HuH-7 (cell line): ENCODE measurements around the gene SNRPD1.
"Not testable (repeated sequence)": the region's sequence is repeated elsewhere in the genome, so short reads cannot be mapped to it uniquely, and the experiment has no call there.

Source experiments
- DNase-seq: peaks from one replicate; pipeline ENCODE4 v3.0.0; 2011; ENCODE audit warnings: low spot score

The SNRPD1 gene

DNA sequence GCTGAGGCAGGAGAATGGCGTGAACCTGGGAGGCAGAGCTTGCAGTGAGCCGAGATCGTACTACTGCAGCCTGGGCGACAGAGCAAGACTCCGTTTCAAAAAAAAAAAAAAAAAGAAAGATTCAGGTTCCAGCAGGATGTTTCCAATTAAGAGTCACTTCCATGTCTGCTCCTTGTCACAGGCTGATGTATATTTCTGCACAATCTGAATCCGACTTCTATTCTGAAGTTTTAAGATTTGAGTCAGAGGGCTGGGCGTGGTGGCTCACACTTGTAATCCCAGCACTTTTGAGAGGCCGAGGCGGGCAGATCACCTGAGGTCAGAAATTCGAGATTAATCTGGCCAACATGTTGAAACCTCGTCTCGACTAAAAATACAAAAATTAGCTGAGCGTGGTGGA is 24.7 kb downstream of the SNRPD1 start:
- DNase-seq, result no peak

DNA sequence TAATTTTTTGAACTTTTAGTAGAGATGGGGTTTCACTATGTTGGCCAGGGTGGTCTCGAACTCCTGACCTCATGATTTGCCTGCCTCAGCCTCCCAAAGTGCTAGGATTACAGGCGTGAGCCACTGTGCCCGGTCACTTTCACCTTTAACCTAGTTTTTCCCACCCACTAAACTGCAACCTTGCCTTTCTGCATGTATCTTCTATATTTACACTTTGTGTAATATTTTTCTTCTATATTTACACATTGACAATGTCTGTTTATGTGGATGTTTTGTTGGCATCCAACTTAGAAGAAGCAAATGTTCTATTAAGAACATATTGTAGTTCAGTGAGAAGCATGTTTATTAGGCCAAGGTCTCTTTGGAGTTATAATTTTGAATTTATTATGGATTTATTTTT is 26.7 kb downstream of the SNRPD1 start:
- DNase-seq, result no peak

DNA sequence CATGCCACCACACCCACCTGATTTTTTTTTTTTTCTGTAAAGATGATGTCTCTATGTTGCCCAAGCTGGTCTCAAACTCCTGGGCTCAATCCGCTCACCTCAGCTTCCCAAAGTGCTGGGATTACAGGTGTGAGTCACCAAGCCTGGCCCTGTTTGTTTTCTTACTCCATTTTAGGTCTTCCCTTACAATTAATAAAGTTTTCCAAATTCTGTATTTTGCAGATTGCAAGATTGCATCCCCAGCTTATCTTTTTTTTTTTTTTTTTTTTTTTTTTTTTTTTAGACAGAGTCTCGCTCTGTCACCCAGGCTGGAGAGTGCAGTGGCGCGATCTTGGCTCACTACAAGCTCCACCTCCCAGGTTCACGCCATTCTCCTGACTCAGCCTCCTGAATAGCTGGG is 28.3 kb downstream of the SNRPD1 start:
- not testable (repeated sequence) for DNase-seq

DNA sequence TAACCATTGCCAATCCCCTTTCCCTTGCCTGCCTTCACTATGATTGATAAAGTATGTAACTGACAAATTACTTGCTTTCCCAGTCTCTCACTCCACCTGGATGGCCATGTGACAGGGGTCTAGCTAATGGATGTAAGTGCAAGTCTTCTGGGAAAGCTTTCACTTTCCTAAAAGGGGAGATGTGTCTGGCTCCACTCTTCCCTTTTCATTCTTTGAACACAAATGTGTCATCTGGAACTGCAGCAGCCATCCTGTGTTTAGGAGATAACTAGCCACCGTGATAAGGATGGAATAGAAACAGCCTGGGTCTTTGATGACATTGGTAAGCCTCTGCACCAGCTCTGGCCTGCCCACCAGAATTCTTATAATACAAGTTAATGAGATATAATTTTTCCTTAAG is 38.2 kb downstream of the SNRPD1 start:
- no peak for DNase-seq

DNA sequence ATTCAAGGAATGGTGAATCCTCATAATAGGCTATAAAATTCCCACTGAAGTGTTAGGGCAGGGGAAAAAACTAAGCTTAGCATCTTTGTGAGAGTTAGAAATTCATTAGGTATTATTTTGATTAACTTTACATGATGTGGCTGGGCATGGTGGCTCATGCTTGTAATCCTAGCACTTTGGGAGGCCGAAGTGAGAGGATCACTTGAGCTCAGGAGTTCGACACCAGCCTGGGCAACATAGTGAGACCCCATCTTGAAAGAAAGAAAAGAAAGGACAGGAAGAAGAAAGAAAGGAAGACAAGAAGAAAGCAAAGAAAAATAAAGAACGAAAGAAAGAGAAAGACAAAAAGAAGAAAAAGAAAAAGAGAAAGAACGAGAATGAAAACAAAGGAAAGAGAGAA is 40.0 kb downstream of the SNRPD1 start:
- DNase-seq, result no peak

DNA sequence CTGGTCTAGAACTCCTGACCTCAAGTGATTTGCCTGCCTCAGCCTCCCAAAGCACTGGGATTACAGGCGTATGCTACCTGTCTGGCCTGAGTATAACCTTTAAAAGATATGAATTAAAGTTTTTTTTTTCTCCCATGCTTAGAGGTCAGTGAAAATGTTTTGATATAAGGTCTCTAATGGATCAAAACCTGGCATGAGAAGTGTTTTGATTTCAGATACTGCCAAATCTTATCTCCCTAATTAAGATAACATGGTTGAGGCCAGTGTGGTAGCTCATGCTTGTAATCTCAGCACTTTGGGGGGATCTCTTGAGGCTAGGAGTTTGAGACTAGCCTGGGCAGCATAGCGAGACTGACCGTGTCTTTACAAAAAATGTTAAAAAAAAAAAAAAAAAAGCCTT is 41.2 kb downstream of the SNRPD1 start:
- DNase-seq, result no peak

DNA sequence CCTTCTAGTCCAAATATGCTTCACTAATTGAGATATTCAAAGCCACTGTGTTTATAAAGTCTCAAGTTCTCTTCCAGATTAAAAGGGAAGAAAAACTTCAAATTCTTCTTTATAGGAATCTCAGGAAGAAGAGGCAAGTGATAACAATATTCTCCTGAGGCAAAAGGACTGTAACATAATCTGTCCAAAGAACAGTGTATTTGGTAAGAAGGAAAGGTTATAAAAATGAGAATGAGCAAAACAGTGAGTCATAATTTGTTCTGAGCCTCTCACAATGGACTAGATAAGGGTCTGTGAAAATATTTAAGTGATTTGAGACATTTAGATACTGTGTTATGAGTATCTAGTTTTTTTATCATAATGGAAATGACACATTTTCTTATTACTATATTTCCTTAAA is 44.3 kb downstream of the SNRPD1 start:
- DNase-seq, result no peak

DNA sequence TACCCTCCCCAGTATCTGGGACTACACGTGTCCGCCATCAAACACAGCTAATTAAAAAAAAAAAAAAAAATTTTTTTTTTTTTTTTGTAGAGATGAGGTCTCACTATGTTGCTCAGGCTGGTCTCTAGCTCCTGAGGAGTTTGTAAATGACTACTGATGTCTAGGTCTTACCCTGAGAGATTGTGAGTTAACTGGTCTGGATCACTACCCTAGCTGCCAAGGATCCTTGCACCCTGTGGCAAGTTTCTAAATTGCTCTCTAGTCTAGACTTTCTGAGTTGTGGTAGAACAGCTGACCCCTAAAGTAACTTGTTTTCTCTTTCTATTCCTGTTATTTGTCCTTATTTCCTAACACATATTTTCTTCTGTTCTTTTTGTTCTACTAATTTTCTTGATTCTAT is 48.0 kb downstream of the SNRPD1 start:
- DNase-seq, result no peak

DNA sequence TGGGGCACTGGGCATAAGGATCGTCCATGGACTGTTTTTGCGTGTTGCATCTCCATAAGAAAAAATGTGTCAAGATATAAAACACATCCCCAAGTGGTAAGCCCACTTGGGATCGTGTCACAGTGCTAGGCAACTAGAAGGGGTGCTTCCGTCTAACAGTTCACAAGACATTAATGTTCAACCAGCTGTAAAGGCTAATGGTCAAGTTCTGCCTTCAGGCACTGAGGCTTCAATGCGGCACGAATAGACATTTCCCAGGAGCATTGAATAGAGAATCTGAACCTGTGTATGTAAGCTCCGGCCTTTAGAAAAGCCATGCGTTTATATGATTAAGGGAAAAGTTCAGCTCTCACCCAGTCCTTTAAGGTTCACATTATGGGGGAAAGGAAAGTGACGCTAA is 50.5 kb downstream of the SNRPD1 start:
- no peak for DNase-seq

DNA sequence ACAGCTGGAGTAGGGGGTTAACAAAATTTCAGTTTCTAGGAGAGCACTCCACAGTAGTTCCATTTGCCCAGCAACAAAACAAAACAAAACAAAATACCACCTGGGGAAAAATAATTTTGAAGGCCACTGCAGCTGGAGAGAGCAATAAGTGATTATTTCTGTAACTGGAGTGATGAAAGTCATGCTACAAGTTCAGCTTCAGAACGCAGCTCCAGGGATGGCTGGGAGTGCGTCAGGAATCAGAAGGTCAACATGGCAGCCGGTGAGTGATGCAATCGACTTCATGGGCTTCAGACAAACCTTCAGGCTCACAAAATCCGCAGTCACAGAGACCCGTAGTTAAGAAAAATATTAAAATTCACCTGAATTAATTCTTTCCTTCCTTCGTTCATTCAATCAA is 51.5 kb downstream of the SNRPD1 start:
- no peak for DNase-seq

DNA sequence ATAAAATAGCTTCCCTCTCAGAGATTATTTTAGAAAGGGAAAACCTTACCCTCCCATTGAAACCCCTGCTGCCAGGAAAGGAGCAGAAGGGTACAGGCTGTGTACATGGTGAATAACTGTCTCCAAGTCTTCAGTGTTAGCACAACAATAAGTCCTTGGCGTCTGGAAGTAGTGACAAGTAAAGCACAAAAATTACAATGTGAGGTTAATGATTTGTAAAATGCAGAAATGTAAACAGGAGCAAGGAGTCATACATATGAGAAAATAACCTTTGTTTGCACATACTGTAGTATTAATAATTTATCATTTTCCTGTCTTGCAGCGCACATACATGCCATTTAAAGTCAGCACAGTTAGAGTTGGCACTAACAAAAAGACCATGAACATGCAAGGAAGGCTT is 52.0 kb downstream of the SNRPD1 start:
- no peak for DNase-seq

DNA sequence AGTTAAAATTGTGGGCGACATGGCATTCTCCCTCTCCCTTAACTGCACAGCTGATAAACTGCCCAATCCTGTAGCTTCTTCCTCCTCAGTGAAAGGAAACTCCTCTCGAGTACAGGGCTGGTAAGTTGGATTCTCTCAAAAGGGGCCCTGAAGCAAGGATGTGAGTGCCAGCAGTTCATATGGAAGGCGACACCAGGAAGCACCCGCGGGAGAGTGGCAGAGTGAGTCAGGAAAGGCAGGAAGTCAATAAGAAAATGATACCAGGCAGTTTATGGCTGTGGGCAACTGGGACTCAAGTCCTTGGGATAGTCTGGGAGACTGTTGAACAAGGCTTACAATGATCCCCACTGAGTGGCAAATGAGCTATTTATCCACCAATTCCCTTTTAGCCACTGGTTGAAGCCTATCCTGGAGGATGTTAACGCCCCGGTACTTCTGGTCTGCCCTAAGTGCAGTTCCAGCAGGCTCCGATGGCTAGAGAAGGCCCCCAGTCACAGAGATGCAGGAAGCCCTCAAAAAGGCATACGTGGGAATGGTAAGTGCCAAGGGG is 57.7 kb downstream of the SNRPD1 start:
- DNase-seq, result no peak

DNA sequence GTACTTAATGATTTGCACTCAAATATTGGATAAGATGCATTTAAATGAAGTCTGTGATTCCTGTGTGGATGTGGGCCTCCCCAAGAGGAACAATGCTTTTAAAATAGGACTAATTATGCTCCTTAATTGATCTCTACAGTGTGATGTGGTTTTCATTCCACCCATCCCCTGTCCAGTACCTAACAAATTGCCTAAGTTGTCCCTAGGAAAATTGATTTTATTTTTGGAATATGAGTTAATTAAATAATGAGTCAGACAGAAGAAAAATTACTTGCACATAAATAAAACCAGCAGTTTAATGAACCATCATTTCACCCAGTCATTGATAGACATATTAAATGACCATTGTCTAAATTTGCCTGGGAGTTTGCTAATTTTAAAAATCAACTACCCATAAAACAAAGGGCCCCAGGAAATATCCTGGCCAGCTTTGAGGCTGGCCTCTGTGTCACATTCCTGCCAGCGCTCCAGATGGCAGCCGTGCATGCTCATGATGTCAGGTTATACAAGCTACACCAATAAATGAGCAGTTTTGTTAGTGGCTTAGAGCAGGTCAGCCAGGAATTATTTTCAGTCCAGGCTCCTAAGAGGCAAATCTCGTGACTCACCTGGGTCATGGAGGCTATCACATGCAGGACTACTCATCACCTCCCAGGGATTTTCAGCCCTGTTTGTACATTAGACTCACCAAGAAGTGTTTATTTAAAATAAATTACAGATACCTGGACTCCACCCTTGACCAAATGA is 60.6 kb downstream of the SNRPD1 start:
- no peak for DNase-seq

DNA sequence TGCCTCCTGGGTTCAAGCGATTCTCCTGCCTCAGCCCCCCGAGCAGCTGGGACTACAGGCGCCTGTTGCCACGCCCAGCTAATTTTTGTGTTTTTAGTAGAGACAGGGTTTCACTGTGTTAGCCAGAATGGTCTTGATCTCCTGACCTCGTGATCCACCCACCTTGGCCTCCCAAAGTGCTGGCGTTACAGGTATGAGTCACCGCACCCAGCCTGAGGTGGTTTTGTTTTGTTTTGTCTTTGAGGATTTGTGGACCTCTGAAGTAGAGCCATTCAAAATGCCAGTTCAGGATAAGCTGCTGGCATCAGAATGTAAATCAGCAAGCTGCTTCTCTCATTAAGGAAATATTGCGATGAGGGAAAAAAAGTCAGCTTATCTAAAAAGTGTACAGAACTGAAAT is 63.2 kb downstream of the SNRPD1 start:
- not testable (repeated sequence) for DNase-seq

DNA sequence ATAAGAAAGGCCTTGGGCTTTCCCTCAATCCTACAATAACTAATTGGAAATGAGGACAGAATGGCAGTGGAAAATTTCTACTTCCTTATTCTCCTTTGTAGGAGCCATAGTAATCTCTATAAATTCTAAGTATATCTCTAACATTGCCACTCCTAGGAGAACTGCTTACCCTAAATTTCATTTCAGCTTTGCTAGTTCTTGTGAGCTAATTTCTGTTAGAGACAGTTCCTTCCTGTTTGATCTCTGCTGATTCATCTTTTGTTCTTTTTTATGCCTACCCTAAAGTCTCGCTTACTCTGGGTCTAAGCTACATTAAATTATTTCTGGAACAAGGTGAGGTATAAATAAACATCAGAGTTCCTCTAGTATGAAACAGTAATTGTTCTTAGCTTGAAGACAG is 66.7 kb downstream of the SNRPD1 start:
- no peak for DNase-seq

DNA sequence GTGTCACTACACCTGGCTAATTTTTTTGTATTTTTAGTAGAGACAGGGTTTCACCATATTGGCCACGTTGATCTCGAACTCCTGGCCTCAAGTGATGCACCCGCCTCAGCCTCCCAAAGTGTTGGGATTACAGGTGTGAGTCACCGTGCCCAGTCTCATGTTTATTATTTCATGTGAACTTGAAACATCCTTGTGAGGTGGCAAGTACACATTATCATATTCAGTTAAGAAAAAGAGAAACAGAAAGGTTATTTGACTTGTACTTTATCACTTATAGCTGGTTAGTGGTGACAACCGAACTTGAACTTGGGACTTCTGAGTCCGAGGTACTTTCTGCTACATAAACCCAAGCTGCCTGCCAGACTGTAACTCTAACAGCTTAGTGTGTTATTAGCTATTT is 68.0 kb downstream of the SNRPD1 start:
- DNase-seq, result no peak

DNA sequence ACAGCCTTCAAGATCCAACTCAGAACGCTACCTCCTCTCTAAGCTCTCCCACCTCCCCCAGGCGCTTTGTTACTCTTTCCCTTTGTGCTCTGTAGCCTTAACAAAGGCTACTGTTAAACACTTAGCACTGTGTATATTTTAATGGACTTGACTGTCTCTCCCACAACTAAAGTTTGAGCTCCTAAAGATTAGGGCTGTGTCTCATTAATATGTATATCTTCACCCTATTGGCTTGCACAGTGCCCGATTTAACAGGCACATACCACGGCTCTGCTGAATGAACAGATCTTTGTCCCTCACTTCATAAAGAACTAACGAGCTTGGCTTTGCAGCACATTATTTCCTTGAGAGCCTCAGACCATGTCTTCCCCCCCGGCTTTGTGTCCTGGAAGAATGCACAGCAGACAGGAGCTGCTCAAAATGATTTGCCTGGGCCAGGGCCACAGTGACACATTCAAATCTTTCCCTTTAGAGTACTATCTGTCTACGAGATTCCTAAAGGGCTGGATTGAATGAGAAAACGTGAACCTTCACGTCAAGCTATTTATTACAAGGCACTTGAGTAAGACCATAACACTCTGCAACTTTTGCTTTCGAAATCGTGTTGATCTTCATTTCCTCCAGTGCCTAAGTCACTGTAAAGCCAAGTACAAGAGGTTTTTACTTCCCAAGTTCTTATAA is 70.4 kb downstream of the SNRPD1 start:
- no peak for DNase-seq
